NB4 (cell line): ENCODE measurements around the gene ZBTB8B.

Source experiments
- POLR2A ChIP-seq: IDR thresholded peaks from 2 replicates; pipeline ENCODE4 v1.6.1; 2011; ENCODE audit warnings: mild to moderate bottlenecking; ENCODE audit not compliant: insufficient read length; ENCODE audit errors: extremely low read depth
- TF ChIP-seq, protein P1 (sequence below): IDR thresholded peaks from one replicate; pipeline ENCODE4 v1.5.1; 2012; ENCODE audit warnings: low read depth, low read length

DNA sequence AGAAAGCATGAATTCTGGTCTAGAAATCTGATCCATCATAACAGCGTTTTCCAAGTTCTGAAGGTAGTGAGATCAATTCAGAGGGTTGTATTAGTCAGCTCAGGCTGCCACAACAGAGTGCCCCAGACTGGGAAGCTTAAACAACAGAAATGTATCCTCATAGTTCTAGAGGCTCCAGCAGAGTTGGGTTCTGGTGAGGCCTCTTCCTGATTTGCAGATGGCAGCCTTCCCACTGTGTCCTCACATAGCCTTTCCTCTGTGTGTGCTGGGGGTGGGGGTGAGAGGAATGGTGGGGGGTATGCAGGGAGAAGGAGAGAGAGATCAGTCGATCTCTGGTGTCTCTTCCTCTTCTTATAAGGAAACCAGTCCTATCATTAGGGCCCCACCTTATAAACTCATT lies 15.1 kb downstream of the ZBTB8B start:
- TF ChIP-seq POLR2A = no peak
- TF ChIP-seq, protein P1, sequence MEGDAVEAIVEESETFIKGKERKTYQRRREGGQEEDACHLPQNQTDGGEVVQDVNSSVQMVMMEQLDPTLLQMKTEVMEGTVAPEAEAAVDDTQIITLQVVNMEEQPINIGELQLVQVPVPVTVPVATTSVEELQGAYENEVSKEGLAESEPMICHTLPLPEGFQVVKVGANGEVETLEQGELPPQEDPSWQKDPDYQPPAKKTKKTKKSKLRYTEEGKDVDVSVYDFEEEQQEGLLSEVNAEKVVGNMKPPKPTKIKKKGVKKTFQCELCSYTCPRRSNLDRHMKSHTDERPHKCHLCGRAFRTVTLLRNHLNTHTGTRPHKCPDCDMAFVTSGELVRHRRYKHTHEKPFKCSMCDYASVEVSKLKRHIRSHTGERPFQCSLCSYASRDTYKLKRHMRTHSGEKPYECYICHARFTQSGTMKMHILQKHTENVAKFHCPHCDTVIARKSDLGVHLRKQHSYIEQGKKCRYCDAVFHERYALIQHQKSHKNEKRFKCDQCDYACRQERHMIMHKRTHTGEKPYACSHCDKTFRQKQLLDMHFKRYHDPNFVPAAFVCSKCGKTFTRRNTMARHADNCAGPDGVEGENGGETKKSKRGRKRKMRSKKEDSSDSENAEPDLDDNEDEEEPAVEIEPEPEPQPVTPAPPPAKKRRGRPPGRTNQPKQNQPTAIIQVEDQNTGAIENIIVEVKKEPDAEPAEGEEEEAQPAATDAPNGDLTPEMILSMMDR = no peak
